DMS79 treated with DMSO at 0.1 percent for 48 hours (cell line): ENCODE measurements around the gene PWWP2B.
"Not testable (repeated sequence)": the region's sequence is repeated elsewhere in the genome, so short reads cannot be mapped to it uniquely, and the experiment has no call there.

Source experiments
- DNase-seq: peaks from one replicate; lab custom pipeline; 2025; lab: John Stamatoyannopoulos, UW

Gene PWWP2B

DNA sequence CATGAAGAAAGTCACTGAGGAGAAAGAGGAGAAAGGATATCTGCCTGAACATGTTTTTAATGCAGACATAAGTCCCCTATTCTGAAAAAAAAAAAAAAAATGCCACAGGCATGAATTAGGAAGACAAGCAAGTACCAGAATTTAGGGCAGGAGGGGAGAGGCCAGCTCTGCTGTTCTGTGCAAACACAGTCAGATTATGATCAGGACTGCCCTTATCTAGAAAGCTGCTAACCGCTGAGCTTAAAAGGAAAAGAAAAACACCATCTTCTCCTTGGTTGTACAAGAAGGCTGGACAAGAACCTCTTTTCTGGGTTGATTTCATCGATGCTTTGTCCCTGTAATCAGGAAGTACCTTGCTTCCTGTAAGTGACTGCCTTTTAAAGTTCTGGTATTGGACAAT lies 15.3 kb upstream of the PWWP2B start:
- DNase-seq: no peak

DNA sequence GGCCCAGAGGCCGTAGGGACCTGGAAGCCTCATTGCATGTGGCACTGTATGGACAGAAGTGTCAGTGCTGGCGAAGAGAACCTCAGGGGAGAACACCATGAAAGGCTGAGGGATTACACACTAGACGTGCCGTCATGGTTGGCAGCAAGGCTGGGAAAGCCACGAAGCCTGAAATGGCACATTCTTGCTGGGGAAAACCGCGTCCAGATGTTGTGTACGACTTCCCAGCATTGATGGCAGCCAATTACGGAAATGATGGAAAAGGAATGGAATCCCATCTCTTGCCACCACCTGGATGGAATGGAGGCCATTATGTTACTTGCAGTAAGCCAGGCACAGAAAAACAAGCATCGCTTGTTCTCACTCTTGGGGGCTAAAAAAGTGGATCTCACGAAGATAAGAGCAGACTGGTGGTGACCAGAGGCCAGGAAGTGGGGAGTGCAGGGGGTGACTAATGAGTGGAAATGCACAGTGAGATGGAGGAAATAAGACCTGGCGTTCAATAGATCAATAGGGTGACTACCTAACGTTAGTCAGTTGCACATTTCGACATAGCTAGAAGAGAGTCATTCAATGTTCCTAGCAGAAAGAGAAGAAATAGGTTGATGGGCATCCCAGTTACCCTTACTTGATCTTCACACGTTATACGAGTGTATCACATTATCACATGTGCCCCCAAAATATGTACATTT lies 14.6 kb upstream of the PWWP2B start:
- no peak for DNase-seq

DNA sequence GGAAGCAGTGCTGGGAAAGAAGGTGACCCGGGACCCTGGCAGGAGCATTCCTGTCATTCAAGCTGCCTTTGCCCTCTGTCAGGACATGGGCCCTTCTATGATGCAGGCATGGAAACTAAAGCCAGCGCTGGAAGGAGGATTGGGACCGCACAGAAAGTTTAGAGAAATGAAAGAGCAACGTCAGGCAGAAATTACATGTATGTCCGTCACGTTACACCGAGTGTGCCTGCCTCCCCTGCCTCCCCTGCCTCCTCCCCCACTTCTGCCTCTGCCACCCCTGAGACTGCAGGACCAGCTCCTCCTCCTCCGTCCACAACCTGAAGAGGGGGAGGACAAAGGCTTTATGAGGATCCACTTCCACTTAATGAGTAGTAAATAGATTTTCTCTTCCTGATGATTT lies 13.9 kb upstream of the PWWP2B start:
- DNase-seq: no peak

DNA sequence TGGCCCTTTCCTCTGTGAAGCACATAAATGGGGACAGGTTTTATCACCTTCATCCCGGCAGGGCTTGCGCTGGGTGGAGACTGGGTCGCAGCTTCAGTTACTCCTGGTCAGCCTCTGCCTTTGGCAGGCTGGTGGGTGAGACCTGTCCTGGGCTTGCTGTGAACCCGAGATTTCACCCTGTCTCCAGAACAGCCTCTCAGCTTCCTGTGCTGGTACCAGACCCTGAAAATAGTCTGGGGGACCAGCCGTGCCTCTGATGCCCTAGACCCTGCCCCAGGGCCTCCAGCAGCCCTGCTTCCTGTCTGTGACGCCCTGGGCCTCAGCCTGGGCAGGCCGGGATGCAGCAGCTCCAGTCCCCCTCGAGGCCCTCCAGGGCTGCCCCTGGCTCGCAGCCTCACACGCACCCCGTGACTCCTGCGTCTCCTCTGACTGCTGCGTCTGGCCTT lies 13.2 kb upstream of the PWWP2B start:
- DNase-seq: no peak

DNA sequence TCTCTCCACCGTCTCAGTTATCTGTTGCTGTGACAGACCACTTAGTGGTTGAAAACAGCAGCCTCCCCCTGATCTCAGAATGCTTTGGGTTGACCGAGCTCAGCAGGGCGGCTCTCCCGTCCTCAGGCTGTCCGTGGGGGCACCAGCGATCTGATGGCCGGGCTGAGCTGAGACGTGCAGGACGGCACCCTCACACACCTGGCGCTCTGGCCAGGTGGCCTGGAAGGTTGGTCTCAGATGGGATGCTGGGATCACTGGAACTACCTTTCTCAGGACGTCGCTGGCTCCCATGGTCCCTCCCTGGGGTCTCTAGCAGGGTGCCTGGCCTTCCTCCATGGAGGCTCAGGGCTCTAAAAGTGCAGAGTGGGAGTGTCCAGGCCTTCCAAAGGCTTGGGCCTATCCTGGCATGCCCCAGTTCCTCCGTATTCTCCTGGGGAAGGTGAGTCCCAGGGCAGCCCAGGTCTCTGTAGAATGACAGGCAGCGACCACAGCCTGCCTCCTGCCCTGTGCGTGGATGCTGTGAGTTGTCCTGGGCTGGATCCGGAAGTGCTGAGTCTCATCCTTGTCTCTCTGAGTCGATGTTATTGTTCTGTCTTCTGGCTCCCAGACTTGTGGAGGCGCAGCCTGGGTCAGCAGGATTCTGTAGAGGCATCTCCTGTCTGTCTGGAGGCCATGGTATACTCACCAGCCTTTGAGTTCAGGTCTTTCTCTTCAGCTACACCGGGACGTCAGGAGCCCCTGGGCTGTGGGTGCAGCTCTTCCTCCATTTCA lies 12.2 kb upstream of the PWWP2B start:
- no peak for DNase-seq

DNA sequence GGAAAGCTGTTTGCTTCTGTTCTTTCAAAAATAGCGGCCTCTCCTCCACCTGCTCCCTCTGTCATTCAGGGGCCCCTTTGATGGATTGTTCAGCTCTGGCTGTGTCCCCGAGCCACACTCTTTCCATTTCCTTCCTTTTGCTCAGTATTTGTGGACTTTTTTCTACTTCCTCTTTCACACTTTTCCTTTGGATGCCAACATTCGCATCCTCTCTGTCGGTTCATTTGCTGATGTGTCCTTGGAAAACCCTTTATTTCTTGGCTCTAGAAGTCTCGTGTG lies 11.7 kb upstream of the PWWP2B start:
- no peak for DNase-seq

DNA sequence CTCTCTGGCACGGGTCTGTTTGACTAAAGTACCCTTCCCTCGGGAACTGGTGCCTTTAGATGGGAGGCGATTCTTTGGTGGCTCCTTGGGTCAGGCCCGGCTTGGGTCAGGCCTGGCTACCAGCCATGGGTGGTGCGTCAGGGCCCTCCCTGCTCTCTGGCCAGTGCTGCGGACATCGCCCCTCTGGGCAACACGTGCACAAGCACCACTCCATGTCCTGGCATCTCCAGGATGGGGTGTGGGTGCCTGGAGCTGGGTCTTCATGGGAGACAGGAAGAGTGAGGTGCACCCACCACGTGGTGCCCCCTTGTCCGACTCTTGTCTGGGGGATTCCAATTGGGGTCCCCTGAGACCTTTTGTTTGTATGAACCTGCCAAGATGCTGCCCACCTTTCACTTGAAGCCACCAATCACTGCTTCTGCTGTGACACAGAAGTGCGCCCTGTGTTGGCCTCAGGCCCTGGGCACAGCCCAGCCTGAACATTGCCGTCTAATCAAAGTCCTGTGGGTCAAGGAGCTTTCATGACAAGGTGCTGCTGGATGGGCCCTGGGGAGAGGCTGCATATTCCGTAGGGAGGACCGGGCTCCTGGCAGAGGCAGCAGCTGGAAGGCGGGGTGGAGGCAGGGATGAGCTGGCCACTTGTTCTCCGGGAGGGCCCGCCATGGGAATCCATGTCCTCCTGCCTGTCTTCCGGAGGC lies 11.1 kb upstream of the PWWP2B start:
- no peak for DNase-seq

DNA sequence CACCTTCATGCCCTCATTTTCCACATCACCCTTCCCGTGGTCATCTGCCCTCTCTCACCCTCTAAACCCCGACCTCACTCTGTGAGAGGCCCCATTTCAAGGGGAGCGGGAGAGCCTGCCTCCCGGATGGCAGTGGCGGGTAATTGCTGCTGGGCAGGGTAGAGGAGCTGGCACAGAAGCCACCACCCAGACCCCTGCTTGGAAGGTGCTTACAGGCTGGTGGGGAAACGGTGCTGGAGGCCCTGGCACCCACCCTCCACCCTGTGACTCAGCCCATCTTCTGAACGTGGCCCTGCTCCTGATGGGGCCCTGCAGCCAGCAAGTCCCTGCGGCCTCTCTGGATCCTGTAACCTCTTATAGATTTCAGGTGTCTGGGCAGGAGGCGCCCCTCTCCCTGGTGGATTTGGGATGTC lies 10.6 kb upstream of the PWWP2B start:
- no peak for DNase-seq

DNA sequence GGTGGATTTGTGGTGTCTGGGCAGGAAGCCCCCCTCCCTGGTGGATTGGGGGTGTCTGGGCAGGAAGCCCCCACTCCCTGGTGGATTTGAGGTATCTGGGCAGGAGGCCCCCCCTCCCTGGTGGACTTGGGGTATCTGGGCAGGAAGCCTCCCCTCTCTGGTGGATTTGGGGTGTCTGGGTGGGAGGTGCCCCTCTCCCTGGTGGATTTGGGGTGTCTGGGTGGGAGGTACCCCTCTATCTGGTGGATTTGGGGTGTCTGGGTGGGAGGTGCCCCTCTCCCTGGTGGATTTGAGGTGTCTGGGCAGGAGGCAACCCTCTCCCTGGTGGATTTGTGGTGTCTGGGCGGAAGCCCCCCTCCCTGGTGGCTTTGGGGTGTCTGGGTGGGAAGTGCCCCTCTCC lies 10.1 kb upstream of the PWWP2B start:
- not testable (repeated sequence) for DNase-seq

DNA sequence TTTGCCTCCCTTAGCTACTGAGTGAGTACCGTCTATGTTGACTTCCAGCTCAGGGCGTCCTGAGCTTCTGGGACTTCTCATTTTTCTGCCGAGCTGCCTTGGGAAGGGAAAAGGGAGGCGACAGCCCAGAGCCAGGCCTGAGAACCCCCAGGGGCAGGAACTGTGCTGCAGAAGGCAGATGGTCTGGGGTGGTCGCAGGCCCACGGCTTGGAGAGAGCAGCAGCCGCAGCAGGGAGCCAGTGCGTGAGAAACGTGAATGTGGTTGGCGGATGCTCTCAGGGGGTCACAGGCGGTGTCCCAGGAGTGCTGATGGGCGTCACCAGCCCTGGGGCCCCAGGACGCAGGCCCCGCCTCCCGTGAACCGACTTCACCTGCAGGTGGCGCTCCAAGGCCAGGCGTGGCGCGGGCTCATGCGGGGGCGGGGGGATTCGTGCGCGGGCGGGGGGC lies 9.2 kb upstream of the PWWP2B start:
- no peak for DNase-seq

DNA sequence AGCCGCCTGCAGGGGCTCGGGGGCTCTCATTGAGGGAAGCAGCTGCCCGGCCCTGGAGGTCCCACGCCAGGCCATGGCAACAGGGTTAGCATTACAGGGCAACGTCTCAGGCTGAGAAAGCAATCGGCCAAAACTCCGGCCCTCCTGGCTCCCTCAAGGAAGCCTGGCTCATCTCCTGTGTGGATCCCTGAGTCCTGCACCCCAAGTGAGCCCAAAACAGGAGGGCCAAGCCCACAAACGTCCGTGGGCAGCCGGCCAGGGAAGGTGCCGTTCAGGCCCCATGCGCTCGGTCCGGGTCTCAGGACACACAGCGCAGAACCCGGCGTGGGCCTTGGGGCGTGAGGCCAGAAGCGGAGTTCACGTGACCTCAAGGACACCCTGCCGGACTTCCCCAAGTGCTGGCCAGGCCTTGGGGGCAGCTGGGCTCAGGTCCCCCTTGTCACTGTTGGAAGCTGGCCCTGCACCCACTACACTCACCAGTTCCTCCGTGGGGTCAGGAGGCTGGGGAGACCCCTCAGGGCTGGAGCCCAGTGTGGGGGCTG lies 8.0 kb upstream of the PWWP2B start:
- no peak for DNase-seq

DNA sequence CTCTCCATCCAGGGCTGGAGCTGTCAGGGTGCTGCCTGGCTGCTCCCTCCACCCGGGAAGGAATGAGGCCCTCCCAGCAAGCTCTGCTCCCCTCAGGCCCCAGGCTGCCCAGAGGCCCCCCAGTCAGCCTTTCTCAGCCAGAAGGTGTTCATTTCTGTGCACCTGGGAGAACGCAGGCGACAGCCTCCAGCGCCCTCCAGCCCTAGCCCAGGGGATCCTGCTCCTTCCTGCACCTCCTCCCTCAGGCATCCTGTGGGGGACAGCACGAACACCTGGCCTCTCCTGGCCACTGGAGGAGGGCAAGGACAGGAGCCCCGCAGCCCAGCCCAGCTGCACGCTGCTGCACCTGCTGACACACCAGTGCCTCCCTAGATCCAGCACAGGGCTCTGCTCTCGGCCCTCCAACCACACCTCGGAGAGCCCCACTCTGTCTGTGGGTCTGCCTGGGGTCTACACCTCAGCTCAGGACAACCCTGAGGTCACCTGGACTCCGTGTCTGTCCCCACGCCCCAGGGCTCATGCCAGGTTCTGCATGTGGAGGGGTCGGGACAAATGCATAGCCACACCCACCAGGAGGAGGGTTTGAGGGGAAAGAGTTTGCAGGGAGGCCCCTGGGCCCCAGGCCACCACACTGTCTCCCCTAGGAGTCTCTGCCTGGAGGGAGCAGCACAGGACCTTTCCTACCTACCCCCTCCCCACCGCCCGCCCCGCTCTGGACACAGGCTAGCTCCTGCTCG lies 7.4 kb upstream of the PWWP2B start:
- DNase-seq: peak; percentile 6

DNA sequence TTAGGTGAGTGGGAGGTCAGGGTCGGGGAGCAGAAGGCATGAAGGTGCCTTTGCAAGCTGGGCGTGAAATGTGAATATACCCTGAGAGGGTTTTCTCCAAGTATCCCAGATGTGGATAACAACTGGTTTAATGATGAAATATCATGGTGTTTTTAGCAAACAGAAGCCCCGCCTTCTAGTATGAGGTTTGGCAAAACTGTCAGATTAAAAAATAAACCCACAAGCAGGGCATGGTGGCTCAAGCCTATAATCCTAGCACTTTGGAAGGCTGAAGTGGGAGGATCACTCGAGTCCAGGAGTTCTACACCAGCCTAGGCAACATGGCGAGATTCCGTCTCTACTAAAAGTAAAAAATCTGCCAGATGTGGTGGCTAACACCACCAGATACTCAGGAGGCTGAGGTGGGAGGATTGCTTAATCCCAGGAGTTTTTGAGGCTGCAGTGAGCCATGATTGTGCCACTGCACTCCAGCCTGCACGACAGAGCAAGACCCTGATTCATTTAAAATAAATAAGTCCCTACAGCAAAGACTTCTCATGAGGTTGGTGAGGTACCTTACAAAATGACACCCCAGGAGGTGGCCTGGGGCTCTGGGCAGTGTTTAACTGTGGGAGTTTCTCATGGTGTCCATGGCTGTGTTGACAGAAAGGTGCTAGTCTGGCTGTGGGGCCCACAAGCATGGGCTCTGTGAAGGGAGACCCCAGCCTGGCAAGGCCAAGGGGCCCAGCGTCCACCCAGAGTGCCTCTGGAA lies 6.7 kb upstream of the PWWP2B start:
- no peak for DNase-seq

DNA sequence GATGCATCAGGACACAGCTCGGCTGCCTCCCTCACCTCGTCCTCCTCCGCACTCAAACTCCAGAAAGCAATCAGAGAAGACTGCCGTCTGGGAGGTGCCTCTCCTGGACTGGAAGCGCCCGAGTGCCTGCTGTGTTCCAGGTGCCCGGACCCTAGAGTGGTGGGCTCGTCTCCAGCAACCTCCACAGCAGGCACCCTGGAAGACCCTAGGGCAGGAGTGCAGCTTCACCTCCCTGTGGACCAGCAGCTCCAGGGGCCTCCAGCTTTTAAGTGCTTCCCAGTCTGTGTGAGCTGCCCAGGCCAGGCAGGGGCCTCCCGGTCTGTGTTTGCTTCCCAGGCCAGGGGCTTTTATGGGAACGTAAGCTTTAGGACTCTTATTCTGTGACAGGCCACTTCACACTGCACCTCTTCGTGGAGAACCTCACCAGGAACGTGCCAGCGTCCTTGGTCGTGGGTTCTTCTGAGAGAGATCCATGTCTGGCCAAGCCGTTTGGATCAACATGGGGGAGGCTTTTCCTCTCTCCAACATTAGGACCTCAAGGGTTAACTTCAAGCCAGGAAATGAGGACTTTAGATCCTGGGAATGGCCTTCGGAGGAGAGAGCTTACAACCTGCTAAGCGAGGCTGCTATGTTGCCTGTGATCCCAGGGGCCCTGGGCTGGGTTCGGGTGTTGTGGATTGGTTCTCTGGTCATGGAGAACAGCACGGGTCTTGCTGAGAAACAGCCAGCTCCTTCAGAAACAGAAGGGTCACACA lies 5.9 kb upstream of the PWWP2B start:
- DNase-seq: no peak

DNA sequence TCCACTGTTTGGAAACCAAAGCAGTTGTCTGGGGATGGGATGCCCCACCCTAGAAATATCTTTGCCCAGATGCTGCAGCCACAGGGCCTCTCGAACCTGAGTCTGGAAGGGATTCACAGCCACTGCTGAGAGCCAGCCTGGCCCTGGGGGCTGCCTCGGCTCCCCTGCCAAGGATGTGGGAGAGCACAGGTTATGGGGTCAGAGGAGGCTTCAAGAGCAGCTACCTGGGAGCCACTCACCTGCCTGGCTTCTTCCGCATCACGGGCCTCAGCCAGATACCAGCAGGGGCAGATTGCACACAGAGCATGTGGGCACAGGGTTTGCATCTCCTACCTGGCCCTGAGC lies 5.4 kb upstream of the PWWP2B start:
- no peak for DNase-seq

DNA sequence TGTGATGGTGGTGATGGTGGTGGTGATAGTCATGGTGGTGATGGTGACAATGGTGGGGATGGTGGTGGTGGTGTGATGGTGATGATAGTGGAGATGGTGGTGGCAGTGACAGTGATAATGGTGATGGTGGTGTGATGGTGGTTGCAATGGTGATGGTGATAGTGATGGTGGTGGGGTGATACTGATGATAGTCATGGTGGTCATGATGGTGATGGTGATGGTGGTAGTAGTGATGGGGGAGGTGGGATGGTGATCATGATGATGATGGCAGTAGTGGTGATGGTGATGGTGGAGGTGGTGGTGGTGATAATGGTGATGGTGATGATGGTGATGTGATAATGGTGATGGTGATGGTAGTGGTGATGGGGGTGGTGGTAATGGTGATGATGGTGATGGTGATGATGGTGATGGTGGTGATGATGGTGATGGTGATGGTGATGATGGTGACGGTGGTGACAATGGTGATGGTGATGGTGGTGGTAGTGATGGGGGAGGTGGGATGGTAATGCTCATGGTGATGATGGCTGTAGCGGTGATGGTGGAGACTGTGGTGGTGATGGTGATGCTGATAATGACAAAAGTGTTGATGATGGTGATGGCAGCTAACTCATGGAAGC lies 4.7 kb upstream of the PWWP2B start:
- no peak for DNase-seq

DNA sequence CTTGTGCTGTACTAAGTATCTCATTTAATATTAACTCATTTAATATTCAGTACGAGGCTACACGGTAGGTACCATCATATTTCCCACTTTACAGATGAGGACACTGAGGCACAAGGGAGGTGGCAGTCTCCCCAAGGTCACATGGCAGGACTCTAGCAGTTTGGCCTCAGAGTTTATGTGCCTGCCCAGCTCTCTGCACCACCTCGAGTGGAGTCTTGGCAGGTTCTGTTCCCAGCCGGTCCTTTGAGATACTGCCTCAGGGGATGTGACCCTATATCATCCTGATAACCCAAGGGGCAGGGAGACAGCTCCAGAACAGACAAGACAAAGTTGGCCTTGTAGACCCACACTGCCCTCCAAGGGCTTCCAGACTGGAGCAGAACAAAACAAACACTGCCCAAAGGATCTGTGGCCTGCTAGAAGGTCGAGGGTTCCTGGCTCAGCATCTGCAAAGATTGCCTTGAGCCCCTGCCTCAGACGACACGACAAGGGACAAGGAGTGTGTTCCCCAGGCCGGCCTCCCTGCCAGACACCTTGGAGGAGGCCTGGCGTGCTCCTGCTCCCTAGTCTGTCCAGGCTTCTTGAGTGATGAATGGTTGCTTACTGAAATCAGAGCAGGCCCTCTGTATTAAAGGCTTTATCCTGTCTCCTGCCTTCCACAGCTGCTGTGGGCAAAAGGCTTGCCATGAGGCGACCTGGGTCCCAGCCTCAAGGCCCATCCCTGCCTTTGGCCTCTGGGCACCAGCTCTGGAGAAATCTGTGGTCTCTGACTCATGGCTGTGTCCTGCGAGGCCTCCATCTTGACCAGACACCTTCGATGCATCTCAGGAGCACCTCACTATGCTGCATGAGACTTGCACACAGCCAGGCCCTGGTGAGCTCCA lies 3.9 kb upstream of the PWWP2B start:
- DNase-seq: no peak

DNA sequence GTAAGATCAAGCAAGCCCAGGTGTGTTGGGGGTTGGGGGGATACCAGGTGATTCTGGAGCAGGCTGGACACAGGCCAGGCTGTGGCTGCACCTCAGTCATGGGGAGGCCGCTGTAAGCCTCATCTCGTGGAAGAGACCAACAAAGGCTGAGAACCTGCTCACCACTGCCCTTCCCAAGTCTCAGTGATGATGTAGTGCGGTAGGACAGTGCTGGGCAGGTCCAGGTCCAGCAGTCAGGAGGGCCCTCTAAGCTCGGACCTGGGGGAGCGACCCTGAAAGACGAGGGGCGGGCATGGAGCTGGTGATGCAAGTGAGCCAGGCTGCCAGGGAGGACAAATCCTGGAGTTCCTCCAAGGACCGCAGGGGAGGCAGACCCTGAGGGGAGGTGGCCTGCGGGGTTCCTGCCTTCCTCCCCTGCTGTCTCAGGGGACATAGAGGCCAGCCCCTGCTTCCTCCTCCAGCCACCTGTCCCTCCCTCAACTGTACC lies 3.3 kb upstream of the PWWP2B start:
- DNase-seq: no peak

DNA sequence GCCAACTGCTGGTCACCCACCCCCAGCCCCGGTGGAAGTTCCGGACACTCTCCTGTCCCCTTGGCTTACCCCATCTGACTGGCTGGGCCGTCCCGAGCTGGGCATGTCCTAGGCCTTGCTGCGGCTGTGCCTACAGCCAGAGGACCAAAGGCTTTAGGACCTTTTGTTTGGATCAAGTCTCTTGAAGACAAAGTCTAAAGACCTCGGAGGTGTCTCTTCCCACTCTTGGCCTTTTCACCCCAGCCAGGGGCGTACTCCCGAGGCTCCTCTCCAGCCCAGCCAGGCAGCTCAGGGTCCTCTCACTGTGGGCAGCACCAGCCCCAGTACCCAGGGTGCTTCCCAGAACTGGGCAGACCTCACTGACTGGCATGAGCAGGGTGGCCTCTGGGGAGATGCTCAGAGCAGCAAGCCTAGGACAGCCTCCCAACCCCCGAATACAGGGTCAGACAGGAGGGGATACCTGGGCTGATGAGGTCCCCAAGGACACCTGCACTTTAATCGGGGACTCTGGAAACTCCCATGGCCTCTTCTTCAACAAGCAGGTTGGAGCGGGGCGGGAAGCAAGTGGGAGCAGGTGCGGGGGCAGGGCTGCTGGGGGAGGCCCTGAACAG lies 2.7 kb upstream of the PWWP2B start:
- no peak for DNase-seq
